Islet precursor cell (in vitro differentiated cells): ENCODE measurements around the gene GTPBP4.
A peak's percentile ranks its signal among the peaks of the same experiment; 100 is the strongest.

Source experiments
- DNase-seq: peaks from one replicate; pipeline ENCODE4 v3.0.0-alpha.2; 2018

Gene GTPBP4

GRCh38 chr10:968546-969199, 19.6 kb upstream of the GTPBP4 start:
- DNase-seq, result no peak

GRCh38 chr10:969473-970150, 18.6 kb upstream of the GTPBP4 start:
- no peak for DNase-seq

- no peak for DNase-seq
These were observed 17.7 kb upstream of the GTPBP4 start for GRCh38 chr10:970311-971149.

GRCh38 chr10:971150-971542, 17.1 kb upstream of the GTPBP4 start:
- no peak for DNase-seq

- no peak for DNase-seq
These were observed 16.6 kb upstream of the GTPBP4 start for GRCh38 chr10:971613-972012.

- DNase-seq, result no peak
These were observed 15.5 kb upstream of the GTPBP4 start for GRCh38 chr10:972763-973162.

- DNase-seq, result no peak
These were observed 14.0 kb upstream of the GTPBP4 start for GRCh38 chr10:974038-974784.

- DNase-seq, result no peak
These were observed 13.5 kb upstream of the GTPBP4 start for GRCh38 chr10:974785-975074.

GRCh38 chr10:976316-976715, 11.9 kb upstream of the GTPBP4 start:
- DNase-seq, result no peak

- DNase-seq, result no peak
These were observed 9.3 kb upstream of the GTPBP4 start for GRCh38 chr10:978826-979421.

GRCh38 chr10:980468-981093, 7.7 kb upstream of the GTPBP4 start:
- no peak for DNase-seq

GRCh38 chr10:983401-983800, 4.8 kb upstream of the GTPBP4 start:
- DNase-seq, result no peak

GRCh38 chr10:983971-984655, 4.1 kb upstream of the GTPBP4 start:
- no peak for DNase-seq

- no peak for DNase-seq
These were observed 2.9 kb upstream of the GTPBP4 start for GRCh38 chr10:985361-985760.

GRCh38 chr10:986137-986825, 2.0 kb upstream of the GTPBP4 start:
- DNase-seq, result no peak

GRCh38 chr10:986881-987619, 1.2 kb upstream of the GTPBP4 start:
- no peak for DNase-seq

GRCh38 chr10:987620-987869, 689 bp upstream of the GTPBP4 start:
- DNase-seq, result no peak

GRCh38 chr10:988667-989545, 672 bp downstream of the GTPBP4 start:
- DNase-seq, result peak; percentile 37

- DNase-seq, result peak; percentile 39
These were observed 2.6 kb downstream of the GTPBP4 start for GRCh38 chr10:990808-991207.

GRCh38 chr10:992467-992866, 4.2 kb downstream of the GTPBP4 start:
- DNase-seq, result no peak
